NCI-H774 (cell line): ENCODE data around the gene GCNT1.
"Not testable (repeated sequence)": the region's sequence is repeated elsewhere in the genome, so short reads cannot be mapped to it uniquely, and the experiment has no call there.

Experiments
- DNase-seq: peaks from one replicate; lab custom pipeline; 2025; lab: John Stamatoyannopoulos, UW

The GCNT1 gene

DNA sequence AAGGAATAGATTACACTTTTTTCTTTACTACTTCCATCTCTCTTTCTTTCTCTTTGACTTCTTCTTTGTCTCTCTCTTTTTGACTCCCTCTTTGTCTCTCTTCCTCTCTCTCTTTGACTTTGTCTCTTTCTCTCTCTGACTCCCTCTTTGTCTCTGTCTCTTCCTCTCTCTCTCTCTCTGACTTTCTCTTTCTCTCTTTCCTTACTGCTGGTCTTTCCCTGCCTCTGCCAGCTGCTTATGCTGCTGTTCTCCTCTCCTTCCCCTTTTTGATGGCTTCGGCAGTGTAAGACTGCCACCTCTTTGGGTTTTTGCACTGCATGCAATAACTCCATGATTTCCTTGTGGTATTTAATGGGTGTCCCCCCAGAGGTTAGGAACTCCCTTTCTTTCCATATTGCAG is 32.1 kb downstream of the GCNT1 start:
- DNase-seq: not testable (repeated sequence)

DNA sequence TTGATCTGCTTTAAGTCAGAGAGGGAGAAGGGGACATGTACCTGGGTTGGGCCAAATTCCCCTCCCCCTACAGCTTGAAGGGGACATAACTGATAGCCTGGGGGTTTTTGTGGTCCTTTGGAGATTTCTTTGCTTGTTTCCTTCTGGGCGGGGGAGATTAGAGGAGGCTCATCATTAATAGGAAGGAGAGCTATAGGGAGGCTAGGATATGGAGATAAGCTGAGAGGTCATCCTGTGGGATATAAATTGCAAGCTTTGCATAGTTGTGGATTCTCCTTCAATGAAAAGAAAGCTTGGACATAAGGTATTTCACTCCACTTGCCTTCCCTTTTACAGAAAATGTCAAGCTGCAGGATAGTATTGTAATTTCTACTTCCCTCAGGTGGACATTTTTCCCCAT is 34.5 kb downstream of the GCNT1 start:
- not testable (repeated sequence) for DNase-seq

DNA sequence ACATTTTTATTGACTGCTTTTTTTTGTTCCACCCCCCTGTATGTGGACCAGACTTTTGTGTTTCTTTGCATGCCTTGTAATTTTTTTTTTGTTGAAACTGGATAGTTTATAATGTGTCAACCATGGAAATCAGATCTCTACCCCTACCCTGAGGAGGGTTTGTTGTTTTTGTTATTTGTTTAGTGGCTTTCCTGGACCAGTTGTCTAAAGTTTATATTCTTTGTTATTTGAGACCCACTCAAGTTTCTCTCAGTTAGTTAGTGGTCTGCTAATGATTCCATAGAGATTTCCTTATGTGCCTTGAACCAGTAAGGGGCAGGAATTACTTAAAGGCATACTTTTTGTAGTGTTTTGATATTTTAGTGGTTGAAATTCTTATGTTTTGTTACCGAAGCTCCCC is 41.1 kb downstream of the GCNT1 start:
- no peak for DNase-seq

DNA sequence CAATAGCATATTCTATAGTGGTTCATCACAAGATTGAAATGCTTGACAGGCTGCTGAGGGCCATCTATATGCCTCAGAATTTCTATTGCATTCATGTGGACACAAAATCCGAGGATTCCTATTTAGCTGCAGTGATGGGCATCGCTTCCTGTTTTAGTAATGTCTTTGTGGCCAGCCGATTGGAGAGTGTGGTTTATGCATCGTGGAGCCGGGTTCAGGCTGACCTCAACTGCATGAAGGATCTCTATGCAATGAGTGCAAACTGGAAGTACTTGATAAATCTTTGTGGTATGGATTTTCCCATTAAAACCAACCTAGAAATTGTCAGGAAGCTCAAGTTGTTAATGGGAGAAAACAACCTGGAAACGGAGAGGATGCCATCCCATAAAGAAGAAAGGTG is 43.8 kb downstream of the GCNT1 start:
- DNase-seq: no peak

DNA sequence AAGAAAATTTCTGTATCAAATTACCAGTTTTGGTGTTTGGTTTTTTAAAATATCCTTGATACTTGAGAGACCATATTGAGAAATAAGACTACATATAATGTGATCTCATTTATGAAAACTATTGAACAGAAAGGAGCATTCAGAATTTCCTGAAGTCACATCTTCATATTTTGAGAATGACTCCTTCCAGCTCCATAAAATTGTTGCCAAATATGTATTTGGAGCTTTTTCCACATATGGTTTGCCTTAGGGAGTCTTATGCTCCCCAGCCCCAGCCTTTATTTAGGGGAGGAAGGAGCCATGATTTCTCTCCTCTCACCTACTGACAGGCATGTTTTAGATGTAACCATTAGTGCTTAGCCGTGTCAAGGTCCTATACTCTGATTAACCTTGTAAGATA is 51.1 kb downstream of the GCNT1 start:
- no peak for DNase-seq

DNA sequence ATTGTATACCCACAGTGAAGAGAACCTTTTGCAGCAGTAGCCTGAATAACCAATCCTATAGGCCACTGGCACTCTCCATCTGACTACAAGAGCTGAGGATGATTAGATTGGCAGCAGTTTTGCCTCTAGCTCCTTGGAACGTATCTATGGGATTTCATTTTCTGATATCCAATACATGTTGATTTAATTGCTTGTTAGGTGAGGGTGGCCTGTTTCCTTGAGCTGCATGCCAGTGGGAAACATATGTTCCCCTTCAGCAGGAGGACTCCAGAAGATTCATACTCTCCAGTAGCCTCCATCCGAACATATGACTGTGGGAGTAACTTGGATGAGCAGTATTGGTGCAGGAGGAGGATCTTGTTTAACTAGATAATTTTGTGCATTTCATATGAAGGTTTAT is 51.5 kb downstream of the GCNT1 start:
- DNase-seq: no peak

DNA sequence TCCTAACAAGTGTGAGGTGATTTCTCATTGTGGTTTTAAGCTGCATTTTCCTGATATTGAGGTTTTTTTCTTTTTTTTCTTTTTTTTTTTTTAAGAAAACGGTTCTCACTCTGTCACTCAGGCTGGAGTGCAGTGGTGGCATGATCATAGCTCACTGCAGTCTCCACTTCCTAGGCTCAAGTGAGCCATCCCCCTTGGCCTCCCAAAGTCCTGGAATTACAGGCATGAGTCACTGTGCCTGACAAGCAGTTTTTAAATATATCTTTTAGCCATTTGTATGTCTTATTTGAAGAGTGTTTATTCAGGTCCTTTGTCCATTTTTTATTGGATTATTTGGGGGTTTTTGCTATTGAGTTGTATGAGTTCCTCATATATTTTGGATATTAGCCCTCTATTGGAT is 53.8 kb downstream of the GCNT1 start:
- DNase-seq: no peak

DNA sequence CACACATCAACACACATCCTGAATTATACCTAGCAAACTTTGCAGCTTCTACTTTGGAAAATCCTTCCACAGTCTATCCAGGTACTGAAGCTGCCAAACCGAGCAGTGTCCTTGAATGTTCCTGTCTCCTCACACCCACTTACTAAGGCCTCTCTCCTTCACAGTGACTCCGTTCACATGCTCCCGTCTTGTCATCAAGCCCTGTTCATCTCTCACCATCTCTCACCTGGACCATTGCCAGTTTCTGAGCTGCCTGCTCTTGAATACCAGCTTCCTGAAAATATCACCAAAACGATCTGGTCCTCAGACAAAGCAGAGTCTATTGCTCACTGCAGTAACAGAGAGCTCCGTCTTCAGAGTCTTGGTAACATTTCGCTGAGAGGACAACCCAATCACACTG is 57.4 kb downstream of the GCNT1 start:
- no peak for DNase-seq

DNA sequence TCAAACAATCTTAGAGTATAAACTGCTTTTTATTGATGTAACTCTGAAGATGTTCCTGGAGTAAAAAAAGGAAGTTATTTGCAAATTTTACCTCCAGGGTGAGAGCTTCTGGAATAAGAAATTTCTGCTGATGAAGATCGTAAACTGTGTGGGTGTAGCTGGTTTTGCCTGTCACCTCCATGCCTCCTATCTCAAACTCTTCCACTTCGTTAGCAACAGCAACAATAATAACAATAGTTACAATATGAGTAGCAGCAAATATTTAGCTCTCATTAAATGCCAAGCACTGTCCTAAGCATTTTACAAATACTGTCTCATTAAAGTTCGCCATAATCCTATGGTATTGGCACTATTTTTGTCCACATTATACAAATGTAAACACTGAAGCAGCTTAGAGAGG is 57.9 kb downstream of the GCNT1 start:
- DNase-seq: no peak

DNA sequence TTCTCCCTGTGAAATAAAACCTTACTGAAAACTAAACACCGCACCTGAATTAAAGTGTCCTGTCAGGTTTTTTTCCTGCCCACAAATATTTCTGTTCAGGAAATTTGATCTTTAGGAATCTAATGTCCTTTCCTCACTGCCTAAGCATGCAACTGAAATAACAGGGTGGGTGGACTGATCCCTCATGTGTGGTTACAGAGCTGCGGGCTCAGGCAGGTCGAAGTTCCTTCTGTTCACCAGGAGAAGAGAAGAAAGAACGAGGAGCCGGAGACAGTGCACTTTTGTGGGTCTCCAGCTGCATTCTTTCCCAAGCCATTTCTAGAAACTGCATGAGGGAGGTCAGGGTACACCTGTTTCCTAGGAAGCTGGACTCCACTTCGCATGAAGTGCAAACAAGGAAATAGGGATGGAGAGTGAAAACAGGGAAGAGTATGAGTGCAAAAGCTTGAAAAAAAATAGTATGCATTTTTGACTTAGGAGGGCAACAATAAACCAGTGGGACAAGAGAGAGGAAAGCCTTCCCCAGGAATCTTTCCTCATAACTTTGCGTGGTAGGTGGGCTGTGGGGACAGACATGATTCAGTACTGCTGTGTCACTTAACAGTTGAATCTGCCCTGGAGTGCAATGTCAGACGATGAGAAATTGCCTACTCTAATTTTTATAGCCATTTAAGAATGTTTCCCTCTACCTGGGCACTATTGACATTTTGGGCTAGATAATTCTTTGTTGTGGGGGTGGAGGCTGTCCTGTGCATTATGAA is 60.3 kb downstream of the GCNT1 start:
- DNase-seq: no peak

DNA sequence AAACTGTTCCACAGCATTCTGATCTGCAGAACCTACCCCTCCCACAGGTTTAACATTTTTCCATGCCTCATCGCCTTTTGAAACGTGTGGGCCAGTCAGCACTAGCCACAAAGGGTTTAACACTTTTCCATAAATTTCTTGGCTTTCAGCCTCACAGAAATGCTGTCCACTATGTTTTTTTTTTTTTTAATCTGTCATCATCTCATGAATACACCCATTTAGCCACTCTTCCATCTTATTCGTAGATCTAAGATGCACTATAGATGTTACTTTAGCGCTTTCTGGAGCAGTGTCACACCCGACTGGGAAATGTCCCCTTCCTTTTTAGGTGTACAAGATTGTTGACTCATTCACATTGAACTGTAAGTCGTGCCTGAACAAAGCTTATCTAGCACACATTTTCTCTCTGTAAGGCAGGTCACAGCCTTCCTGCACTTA is 62.3 kb downstream of the GCNT1 start:
- DNase-seq: no peak

DNA sequence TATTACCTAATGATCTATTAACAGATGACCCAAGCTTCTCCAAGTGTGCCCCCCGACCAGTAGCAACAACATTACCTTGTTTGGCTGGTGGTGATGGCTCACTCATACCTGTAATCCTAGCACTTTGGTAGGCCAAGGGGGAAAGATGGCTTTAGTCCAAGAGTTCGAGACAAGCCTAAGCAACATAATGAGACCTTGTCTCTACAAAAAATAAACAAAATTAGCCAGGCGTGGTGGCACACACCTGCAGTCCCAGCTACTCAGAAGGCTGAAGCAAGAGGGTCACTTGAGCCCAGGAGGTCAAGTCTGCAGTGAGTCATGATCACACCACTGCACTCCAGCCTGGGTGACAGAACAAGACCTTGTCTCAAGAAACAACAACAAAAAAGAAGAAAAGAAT is 62.9 kb downstream of the GCNT1 start:
- DNase-seq: peak; percentile 23

DNA sequence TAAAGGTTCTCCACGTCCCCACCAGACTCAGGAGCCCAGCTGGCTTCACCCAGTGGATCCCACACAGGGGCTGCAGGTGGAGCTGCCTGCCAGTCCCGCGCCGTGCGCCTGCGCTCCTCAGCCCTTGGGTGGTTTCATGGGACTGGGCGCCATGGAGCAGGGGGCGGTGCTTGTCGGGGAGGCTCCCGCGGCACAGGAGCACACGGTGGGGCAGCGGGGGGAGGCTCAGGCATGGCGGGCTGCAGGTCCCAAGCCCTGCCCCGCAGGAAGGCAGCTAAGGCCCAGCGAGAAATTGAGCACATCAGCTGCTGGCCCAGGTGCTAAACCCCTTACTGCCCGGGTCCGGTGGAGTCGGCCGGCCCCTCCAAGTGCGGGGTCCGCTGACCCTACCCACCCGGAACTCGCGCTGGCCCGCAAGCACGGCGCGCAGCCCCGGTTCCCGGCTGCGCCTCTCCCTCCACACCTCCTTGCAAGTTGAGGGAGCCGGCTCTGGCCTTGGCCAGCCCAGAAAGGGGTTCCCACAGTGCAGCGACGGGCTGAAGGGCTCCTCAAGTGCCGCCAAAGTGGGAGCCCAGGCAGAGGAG is 64.7 kb downstream of the GCNT1 start:
- DNase-seq: not testable (repeated sequence)

DNA sequence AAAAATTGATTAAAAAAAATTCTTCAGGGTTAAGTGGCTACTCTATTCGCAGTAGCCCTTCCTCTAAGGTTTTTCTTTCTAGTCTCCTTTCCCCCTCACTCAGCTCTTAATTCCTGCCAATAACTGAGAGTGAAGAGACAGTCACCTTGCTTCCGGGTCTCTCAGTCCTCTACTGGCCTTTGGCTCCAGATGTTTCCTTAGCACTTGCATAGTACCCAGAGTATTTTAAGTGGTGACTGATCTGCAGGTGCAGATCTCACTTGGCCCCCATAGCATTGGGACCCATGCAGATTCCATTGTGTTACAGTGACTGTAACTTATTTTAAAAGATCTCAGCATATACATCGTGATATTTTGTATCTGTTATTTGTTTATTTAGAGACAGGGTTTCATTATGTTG is 66.2 kb downstream of the GCNT1 start:
- no peak for DNase-seq

DNA sequence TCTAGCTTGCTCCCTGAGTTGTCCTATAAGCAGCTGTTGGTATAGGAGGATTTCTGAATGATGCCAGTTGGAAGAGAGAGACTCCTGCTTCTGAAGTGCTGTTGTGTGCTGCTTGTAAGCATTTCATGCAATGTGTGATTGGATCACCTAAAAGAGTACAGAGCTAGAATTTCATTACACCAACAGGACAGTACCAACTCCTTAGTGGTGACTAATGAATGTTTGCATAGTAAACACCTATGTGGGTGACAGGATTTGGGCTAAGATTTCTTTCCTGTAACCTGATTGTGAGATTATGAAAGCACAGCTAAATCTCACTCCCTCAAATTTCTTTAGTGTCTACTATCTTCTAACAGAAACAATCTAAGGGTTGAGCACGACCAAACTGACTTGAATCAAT is 67.0 kb downstream of the GCNT1 start:
- no peak for DNase-seq

DNA sequence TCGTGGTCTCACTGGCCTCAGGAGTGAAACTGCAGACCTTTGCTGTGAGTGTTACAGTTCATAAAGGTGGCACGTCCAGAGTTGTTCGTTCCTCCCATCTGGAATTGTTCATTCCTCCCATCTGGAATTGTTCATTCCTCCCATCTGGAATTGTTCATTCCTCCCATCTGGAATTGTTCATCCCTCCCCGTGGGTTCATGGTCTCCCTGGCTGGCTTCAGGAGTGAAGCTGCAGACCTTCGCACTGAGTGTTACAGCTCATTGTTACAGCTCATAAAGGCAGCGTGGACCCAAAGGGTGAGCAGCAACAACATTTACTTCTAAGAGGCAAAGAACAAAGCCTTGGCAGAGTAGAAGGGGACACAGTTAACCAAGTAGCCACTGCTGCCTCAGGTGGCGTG is 69.1 kb downstream of the GCNT1 start:
- no peak for DNase-seq

DNA sequence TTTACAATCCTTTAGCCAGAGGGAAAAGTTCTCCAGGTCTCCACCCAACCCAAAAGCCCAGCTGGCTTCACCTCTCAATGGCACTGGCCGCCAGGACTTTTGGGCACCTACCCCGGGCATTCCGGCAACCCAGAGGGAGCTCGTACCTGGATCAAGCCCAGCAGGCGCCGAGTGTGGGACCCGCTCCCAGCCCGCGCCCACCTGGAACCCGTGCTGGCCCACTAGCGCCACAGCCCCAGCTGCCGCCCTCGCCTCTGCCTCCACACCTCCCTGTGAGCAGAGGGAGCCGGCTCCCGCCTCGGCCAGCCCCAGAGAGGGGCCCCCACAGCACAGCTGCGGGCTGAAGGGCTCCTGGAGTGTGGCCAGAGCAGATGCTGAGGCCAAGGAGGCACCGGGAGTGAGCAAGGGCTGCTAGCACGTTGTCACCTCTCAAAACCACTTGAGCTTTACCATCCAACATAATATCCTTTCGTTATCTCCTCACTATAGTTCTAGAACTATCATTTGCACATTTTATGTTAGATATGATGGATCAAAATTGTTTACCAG is 69.7 kb downstream of the GCNT1 start:
- no peak for DNase-seq

DNA sequence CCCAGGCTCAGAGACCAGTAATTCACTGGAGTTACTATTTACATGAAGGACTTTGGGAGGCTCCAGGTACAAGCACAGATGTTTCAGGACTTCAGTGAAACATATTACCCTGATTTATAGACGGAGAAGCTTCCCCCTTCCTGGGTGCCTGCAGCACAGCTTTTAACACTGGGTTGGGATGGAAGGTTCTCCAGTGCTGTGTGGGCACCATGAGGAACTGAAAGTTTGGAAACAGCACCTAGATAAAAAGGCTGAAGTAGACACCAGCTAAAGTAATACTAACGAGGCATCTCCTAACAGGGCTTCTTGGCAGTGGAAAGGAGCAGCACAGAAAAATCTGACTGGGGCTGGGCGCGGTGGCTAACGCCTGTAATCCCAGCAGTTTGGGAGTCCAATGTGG is 70.7 kb downstream of the GCNT1 start:
- no peak for DNase-seq

DNA sequence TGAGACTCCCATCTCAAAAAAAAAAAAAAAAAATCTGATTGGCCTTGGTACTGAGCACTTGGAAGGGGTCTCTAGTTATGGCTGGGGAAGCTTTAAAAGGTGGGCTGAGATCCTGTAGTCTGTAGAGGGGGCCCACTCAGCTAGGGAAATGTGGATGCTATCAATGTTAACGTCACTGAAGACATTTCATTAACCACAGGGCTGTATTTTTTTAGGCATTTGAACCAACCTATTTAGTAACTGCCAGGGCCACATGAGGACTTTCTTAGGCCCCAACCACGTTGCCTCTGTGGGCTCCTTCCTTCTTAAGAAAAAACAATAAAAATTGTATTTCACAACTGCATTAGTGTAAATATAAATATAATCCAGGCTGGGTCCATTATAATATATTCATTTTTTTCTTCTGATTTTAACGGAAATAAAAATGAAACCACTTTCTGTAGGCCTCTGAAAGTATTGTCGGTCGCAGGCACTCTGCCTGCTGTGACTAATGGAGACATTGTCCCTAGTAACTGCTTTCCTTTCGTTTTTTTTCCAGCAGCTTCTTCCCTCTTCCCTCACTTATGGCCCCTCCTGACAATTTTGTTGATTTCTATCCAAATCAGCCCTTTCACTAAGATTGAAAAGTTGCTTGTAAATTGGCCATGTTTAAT is 71.6 kb downstream of the GCNT1 start:
- DNase-seq: no peak

DNA sequence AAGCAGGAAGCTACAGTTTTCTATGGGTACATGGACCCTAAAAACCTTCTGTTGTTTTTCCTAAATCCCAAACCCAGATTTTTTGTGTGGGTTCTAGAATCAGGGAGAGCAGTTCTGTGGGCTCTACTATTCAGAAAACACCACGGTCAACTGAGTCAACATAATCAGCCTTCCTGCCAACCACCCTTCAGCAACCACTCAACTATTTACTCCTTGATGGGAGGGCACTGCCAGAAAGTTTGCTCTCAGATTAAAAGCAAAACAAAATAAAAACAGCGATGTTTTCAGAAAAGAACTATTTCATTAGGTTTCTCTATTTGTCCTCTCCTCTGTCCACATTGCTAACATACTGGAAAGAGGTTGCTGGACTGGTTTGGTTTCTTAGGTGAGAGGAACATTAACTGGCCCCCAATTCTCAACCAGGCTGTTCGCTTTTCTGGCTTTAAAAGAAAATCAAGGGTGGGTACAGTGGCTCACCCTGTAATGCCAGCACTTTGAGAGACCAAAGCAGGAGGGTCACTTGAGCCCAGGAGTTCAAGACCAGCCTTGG is 72.3 kb downstream of the GCNT1 start:
- DNase-seq: no peak

DNA sequence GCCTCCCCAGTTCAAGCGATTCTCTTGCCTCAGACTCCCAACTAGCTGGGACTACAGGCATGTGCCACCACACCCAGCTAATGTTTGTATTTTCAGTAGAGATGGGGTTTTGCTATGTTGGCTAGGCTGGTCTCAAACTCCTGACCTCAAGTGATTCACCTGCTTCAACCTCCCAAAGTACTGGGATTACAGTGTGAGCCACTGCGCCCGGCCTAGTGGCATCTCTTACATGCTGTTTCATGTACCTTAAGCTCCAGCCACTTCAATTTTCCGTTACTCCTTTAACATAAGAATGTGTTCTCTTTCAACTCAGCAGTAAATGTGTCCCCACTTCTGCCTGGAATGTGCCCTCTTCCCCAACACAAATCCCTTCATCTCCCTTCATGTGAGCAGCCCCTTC is 73.9 kb downstream of the GCNT1 start:
- not testable (repeated sequence) for DNase-seq

DNA sequence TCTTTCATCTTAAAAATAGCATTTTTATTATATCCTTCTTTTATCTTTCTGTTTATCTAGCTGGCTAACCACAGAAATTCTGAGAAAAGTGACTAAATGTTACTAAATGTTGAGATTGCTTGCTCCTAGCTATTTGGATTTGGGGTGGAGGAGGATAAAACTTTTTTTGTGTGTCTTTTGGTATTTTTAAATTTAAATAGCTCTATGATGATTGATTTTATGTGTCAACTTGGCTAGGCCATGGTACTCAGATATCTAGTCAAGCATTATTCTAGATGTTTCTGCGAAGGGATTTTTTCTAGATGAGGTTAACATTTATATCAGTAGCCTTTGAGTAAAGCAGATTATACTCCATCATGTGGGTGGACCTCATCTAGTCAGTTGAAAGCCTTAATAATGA is 75.0 kb downstream of the GCNT1 start:
- DNase-seq: no peak

DNA sequence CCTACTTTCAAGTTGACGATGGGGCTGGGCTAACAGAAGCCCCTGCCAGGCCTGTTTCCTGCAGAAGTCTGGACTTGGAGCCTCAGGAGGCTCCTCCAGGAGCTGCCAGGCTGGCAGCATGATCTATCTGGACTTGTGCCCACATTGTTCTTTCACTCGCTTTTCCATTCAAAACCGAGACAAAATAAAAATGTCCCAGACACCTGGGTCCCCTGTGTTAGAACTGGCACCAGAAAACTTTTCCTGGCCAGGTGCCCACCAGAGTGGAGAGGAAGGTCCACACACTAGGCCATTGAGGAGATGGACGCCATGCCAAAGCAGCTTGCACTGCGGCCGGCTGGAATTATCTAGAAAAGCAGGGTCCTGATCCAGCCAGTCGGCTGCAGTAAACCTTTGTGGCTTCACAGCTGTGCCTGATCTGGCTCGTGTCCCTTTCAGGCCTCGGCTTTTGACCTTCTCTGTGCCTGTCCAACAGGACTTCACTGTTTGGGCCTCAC is 78.2 kb downstream of the GCNT1 start:
- no peak for DNase-seq
